Epithelial cell of esophagus (primary cell): ENCODE measurements around the gene RAB11A.

Experiments
- DNase-seq: peaks from one replicate; pipeline ENCODE4 v3.0.0; 2010; ENCODE audit warnings: low read depth
- H3K4me3 ChIP-seq: 2 replicates; pipeline ENCODE4 v1.5.1; 2011; ENCODE audit warnings: mild to moderate bottlenecking, low read length, control low read depth
- TF ChIP-seq, protein P1 (sequence below): IDR thresholded peaks from 2 replicates; pipeline ENCODE4 v1.5.1; 2011; ENCODE audit warnings: low read depth, mild to moderate bottlenecking, low read length, control low read depth, inconsistent platforms; ENCODE audit not compliant: insufficient read depth; ENCODE audit errors: missing control alignments

RAB11A gene

DNA sequence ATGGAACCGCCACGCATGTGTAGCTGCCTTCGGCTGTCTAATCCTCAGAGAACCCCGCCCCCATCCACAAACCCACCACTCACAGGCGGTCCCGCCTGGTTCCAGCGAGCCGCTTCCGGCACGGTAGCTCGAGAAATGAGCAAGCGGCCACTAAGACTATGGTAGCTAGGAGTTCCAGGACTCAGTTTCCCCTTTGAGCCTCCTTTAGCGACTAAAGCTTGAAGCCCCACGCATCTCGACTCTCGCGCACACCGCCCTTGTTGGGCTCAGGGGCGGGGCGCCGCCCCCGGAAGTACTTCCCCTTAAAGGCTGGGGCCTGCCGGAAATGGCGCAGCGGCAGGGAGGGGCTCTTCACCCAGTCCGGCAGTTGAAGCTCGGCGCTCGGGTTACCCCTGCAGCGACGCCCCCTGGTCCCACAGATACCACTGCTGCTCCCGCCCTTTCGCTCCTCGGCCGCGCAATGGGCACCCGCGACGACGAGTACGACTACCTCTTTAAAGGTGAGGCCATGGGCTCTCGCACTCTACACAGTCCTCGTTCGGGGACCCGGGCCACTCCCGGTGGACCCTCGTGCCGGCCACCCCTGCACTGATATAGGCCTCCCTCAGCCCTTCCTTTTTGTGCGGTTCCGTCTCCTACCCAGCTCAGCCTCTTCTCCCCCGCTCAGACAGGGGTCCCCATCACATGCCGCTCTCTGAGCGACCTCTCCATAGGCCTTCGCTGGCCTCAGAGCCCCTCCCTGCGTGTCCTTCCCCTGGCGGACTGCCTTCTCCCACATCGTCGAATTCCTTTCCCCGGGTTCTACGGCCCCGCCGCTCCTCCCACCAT is at the start of gene RAB11A:
TSS of gene RAB11A (plus strand) at position 366 of the 828 bp plus-strand sequence. CDS start at position 461, 95 bp downstream.
- DNase-seq = peak; percentile 97
- peak within 1 kb of the TSS; percentile 89 for H3K4me3 ChIP-seq
- TF ChIP-seq, protein P1, sequence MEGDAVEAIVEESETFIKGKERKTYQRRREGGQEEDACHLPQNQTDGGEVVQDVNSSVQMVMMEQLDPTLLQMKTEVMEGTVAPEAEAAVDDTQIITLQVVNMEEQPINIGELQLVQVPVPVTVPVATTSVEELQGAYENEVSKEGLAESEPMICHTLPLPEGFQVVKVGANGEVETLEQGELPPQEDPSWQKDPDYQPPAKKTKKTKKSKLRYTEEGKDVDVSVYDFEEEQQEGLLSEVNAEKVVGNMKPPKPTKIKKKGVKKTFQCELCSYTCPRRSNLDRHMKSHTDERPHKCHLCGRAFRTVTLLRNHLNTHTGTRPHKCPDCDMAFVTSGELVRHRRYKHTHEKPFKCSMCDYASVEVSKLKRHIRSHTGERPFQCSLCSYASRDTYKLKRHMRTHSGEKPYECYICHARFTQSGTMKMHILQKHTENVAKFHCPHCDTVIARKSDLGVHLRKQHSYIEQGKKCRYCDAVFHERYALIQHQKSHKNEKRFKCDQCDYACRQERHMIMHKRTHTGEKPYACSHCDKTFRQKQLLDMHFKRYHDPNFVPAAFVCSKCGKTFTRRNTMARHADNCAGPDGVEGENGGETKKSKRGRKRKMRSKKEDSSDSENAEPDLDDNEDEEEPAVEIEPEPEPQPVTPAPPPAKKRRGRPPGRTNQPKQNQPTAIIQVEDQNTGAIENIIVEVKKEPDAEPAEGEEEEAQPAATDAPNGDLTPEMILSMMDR = peak; percentile 8

DNA sequence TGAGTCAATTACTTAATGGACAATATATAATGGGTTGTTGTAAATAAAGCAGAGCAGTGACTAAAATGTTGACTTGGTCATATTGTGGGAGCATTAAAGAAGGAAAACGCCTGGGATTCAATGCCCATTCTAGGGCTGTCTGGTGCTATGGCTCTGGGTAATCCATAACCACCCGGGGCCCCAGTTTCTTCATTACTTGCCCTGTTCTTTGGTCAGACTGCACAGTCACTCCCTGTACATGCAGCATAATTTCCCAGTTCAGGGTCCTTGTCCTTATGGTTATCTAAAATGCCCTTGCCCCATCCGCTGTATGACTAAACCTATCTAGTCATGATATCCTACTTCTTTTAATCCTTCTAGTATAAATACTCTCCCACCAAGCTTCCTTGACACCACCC is 49.7 kb upstream of the RAB11A start:
- H3K4me3 ChIP-seq = no peak overlapping the region

DNA sequence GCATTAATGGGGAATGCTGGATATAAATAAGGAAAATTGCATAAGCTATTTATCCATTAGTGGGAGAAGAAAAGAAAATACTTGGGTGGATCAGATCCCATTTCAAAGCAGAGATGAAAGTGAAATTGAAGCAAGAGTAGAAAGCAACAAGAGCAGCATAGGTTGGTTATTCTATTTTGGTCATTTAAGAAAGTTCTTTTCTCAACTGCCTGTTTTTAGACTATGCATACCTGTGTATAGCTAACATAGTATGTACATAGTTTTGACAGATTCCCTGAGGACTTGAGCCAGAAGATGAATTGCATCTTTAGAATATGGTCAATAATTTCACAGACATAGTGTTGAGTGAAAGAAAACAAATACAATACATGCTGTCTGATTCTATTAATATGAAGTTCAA is 48.2 kb upstream of the RAB11A start:
- TF ChIP-seq, protein P1 = no peak
- no peak overlapping the region for H3K4me3 ChIP-seq
- no peak for DNase-seq

More for the DNA sequence above, 49.7 kb upstream of the RAB11A start:
- TF ChIP-seq, protein P1 = no peak
- DNase-seq = no peak

DNA sequence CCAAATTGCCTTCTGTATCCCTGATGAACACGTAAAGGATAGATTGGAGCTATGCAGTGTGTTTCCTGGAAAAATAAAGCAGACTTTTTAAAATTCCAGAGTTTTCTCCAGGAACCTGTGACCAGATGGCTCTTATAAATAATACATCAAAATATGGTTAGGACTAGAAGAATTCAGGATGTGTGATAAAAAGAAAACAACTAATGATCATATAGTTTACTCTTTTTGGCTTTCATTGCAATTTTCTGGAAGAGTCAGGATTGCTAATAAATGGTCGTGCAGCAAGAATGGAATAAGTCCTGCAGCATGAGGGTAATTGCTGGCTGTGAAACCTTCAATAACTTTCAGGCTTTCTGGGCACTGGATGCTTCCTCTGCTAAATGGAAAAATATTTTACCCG is 47.0 kb upstream of the RAB11A start:
- no peak overlapping the region for H3K4me3 ChIP-seq
- TF ChIP-seq, protein P1 = no peak
- no peak for DNase-seq

DNA sequence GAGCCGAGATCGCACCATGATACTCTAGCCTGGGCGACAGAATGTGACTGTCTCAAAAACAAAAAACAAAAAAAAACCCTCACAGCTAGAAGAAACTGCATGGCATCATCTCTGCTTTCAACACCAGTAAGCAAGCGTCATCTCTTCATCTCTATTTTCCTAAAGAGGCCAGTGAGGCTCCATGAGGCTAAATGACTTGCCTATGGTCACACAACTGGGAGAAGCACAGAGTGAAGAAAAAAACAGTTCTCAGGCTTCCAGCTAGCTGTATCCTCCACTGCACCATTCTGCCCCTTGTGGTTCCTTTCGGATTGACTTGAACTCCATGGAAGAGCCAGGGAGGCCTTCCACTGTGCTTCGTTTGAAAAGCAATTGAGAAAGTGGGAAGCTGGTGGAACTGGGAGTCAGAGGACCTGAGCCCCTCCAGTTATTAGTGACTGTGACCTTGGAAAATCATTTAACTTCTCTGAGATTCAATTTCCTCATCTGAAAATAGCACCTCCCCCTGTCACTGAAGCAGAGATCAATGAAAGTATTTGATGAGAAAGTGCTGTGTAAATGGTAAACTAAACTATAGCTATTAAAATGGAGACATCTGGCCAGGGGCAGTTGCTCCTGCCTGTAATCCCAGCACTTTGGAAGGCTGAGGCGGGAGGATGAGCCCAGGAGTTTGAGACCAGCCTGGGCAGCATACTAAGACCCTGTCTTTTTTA is 45.1 kb upstream of the RAB11A start:
- no peak overlapping the region for H3K4me3 ChIP-seq
- DNase-seq = peak; percentile 68
- TF ChIP-seq, protein P1 = peak; percentile 85

DNA sequence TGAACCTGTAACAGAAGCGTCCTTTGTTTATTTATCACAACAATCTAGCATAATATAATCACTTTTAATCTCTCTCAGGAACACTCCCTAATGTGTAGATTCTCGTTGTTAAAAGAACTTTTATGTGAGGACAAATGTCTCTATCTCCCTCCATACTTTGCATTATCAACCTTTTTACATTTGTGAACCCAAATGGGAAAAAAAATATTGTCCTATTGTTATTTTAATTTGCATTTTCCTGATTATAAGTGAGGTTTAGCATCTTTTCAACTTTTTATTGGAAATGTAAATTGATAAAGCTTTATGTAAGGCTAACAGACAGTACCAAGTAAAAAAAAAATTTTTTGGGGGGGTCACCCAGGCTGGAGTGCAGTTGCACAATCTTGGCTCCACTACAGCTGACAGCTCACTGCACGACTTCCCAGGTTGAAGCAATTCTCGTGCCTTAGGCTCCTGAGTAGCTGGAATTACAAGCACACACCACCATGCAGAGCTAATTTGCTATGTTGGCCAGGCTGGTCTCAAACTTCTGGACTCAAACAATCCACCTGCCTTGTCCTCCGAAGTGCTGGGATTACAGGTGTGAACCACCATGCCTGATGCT is 44.2 kb upstream of the RAB11A start:
- peak; percentile 80 for DNase-seq
- H3K4me3 ChIP-seq = no peak overlapping the region
- TF ChIP-seq, protein P1 = no peak
